Thyroid gland (tissue), 4 donors: Measurements from ENCODE around the gene GP5. TPM values are rescaled to one million over a fixed set of nuclear protein-coding genes. Genes with fewer than 3 reads are reported as not detected.

ENCODE experiments used
- DNase-seq, 2 donors: peaks; one replicate each; pipeline ENCODE4 v3.0.0-alpha.2; 2019
- H3K27ac ChIP-seq, 3 donors: fragments of 200-600 bp; sonication (generic); 1 replicate in 2 of 3; 2 replicates in 1 of 3; pipeline ENCODE4 v1.5.1; 2016 to 2019; ENCODE audit warnings: mild to moderate bottlenecking in 1 of 3, moderate library complexity in 1 of 3
- H3K27me3 ChIP-seq: fragments of 200-600 bp; sonication (generic); one replicate; pipeline ENCODE4 v1.5.1; 2019
- H3K36me3 ChIP-seq, 2 donors: fragments of 200-600 bp; sonication (generic); one replicate each; pipeline ENCODE4 v1.5.1; 2016 to 2019
- H3K4me1 ChIP-seq, 2 donors: fragments of 200-600 bp; sonication (generic); one replicate each; pipeline ENCODE4 v1.5.1; 2017 to 2019
- H3K4me3 ChIP-seq, 3 donors: fragments of 200-600 bp; sonication (generic); replicated peaks in 1 of 3; 1 replicate in 2 of 3; 2 replicates in 1 of 3; pipeline ENCODE4 v1.5.1; 2016; ENCODE audit warnings: mild to moderate bottlenecking in 1 of 3
- H3K9me3 ChIP-seq: fragments of 200-600 bp; sonication (generic); one replicate; pipeline ENCODE4 v1.5.1; 2017
- POLR2A ChIP-seq, 2 donors: fragments of 450-650 bp; IDR thresholded peaks; one replicate each; pipeline ENCODE4 v1.6.1; 2017; ENCODE audit warnings: antibody characterized with exemption in 2 of 2, mild to moderate bottlenecking in 2 of 2, moderate library complexity in 1 of 2
- WGBS, 2 donors: methylation state at CpG; one replicate each; pipeline ENCODE4 v1.1.5; 2017; 5-methylcytosine and 5-hydroxymethylcytosine counted together
- intact Hi-C: fragments of 100-400 bp; cut with DNase I; formaldehyde crosslinking; loops from one replicate; pipeline ENCODE4 v1.15.1; 2023
- total RNA-seq, 4 donors: library from RNA; depleted of rRNA; stranded (reverse); fragments of >200 nt; gene quantifications; one replicate each; pipeline ENCODE4 v1.2.3, GENCODE V29; 2016
- TF ChIP-seq, protein P1 (sequence below), 6 experiments: fragments of 200-600 bp in 3 of 6; fragments of 450-650 bp in 3 of 6; sonication (generic) in 3 of 6; IDR thresholded peaks; one replicate each; pipeline ENCODE4 v1.5.1; 2016 to 2019; ENCODE audit warnings: antibody characterized with exemption in 6 of 6, mild to moderate bottlenecking in 2 of 6, inconsistent platforms in 1 of 6, moderate library complexity in 1 of 6

GP5 gene
- total RNA-seq, 4 donors from 2014 or later: 0.39 to 1.2 (median 0.74) TPM

DNA sequence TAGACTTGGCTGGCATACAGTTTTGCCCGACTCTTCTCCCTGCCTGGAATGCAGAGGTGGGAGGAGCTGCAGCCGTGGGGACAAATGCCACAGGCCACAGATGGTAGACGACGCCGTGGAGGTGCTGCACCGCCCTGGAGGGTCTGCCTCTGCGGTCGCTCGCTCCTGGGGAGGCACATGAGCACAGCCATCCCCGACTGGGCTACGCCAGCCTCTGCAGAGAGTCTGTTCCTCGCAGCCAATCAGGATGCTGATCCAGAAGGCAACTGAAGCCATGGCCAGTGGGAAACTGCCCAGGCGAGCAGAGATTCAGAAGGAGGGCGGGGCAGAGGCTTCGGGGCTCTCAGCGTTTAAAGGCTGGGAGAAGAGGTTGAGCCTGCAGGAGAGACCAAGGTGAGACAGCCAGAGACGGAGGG, 17.6 kb downstream of the GP5 start:
- Histone ChIP-seq H3K27ac (peak overlapping the region in 1 of 3 donors; percentile 49), H3K4me1 (peaks cover 4 to 9% of the 10 kb centered on the region in 2 donors), H3K36me3 (no peaks in the 10 kb centered on the region), H3K9me3 (no peaks in the 10 kb centered on the region), H3K4me3 (no peak overlapping the region), H3K27me3 (no peaks in the 10 kb centered on the region)
- DNase-seq: peak; percentile 39 to 47
- WGBS, 2 donors: 39 to 46% methylated on average over 15 to 17 of the region's 17 CpGs
- TF ChIP-seq POLR2A (IDR thresholded peaks at IDR 0.05): peak in 1 of 2 donors; percentile 19
- TF ChIP-seq, protein P1, sequence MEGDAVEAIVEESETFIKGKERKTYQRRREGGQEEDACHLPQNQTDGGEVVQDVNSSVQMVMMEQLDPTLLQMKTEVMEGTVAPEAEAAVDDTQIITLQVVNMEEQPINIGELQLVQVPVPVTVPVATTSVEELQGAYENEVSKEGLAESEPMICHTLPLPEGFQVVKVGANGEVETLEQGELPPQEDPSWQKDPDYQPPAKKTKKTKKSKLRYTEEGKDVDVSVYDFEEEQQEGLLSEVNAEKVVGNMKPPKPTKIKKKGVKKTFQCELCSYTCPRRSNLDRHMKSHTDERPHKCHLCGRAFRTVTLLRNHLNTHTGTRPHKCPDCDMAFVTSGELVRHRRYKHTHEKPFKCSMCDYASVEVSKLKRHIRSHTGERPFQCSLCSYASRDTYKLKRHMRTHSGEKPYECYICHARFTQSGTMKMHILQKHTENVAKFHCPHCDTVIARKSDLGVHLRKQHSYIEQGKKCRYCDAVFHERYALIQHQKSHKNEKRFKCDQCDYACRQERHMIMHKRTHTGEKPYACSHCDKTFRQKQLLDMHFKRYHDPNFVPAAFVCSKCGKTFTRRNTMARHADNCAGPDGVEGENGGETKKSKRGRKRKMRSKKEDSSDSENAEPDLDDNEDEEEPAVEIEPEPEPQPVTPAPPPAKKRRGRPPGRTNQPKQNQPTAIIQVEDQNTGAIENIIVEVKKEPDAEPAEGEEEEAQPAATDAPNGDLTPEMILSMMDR (IDR thresholded peaks at IDR 0.05): no peak
- intact Hi-C loops: no loop called here

DNA sequence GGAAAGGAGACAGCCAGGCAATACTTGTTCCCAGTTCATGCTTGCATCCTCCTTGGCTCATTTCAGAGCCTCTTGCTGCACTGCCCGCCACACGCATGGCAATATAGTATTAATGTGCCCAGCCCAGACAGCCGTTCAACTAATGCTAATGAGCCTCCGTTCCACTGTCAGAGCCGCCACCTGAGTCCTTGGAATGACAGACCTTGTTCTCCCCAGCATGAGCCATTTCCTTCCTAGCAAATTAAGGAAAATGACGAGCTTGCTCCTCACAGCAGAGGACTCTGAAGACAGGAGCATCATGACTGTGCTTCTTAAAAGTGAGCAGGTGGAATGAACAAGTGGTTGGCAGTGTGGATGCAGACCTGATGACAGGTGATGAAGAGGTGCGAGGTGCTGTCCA, 18.7 kb downstream of the GP5 start:
- TF ChIP-seq POLR2A (IDR thresholded peaks at IDR 0.05): no peak
- TF ChIP-seq, protein P1 (IDR thresholded peaks at IDR 0.05): no peak
- H3K9me3 ChIP-seq: no peaks in the 10 kb centered on the region
- no peaks in the 10 kb centered on the region for H3K36me3 ChIP-seq
- WGBS, 2 donors: 84 to 87% methylated on average over 7 of the region's 7 CpGs
- H3K4me3 ChIP-seq: no peak overlapping the region
- peak overlapping the region in 1 of 3 donors; percentile 56 for H3K27ac ChIP-seq
- peaks cover 4 to 16% of the 10 kb centered on the region in 2 donors for H3K4me1 ChIP-seq
- DNase-seq: no peak
- intact Hi-C loops: no loop called here
- H3K27me3 ChIP-seq: no peaks in the 10 kb centered on the region

DNA sequence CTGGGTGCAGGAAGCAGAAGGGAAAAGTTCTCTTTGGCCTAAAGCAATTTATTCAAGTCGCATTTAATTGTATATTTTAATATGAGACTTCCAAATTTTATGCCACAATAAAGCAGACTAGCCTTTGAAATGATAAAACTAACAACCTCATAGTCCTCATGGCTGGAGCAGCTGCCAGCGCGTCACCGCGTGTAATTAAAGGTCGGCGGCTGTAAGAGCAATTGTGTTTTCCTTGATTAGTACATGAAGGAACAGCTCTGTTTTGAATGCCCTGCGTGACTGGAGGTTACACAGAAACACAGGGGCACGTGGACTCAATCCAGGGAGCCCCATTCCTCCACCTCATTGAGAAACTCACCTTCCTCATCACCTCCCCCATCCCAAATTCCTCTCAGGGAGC, 19.4 kb downstream of the GP5 start:
- Histone ChIP-seq H3K27ac (peak overlapping the region in 2 of 3 donors; percentile 19 to 56), H3K9me3 (no peaks in the 10 kb centered on the region), H3K27me3 (no peaks in the 10 kb centered on the region), H3K4me3 (no peak overlapping the region), H3K36me3 (no peaks in the 10 kb centered on the region), H3K4me1 (peaks cover 4 to 20% of the 10 kb centered on the region in 2 donors)
- 63 to 74% methylated on average over 9 of the region's 9 CpGs for WGBS, 2 donors
- TF ChIP-seq, protein P1 (IDR thresholded peaks at IDR 0.05): no peak
- TF ChIP-seq POLR2A (IDR thresholded peaks at IDR 0.05): no peak
- DNase-seq: peak in 1 of 2 donors; percentile 20
- intact Hi-C loops: no loop called here

DNA sequence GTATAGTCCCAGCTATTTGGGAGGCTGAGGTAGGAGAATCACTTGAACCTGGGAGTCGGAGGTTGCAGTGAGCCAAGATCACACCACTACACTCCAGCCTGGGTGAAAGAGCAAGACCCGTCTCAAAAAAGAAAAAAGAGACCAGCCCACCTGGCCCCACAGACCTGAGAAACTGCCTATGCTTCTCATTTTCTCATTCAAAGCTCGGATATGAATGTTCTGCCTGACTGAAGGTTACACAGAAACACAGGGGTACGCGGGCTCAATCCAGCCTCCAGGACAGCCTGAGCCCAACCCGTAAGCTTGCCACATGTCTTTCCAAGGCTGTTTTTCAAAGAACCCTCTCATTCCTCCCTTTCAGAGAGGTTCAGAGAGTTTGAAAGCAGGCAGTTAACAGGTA, 19.8 kb downstream of the GP5 start:
- no peak for DNase-seq
- intact Hi-C loops: no loop called here
- 79 to 89% methylated on average over 6 of the region's 6 CpGs for WGBS, 2 donors
- TF ChIP-seq, protein P1 (IDR thresholded peaks at IDR 0.05): no peak
- TF ChIP-seq POLR2A (IDR thresholded peaks at IDR 0.05): no peak
- Histone ChIP-seq H3K4me3 (no peak overlapping the region), H3K36me3 (no peaks in the 10 kb centered on the region), H3K27ac (peak overlapping the region in 2 of 3 donors; percentile 19 to 56), H3K9me3 (no peaks in the 10 kb centered on the region), H3K4me1 (peaks cover 4 to 20% of the 10 kb centered on the region in 2 donors), H3K27me3 (no peaks in the 10 kb centered on the region)

DNA sequence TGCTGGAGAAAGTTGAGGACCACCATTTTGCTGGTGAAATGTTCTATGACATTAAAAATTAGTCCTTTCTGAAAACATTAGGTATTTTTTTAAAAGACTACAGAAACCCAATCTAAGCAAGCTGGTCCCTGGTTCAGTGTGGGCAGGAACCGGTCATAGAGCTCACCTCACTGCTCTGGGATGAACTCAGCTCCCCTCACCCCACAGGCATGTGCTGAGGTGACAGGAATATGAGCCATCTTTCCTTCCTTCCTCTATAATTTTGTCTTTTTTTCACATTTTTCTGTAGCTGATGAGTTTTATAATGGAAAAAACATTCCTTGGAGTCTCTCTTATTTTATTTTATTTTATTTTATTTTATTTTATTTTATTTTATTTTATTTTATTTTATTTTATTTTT, 21.4 kb downstream of the GP5 start:
- no peak for TF ChIP-seq POLR2A (IDR thresholded peaks at IDR 0.05)
- TF ChIP-seq, protein P1 (IDR thresholded peaks at IDR 0.05): no peak
- WGBS, 2 donors: 82 to 94% methylated on average over 1 of the region's 1 CpG
- intact Hi-C loops: no loop called here
- H3K4me3 ChIP-seq: no peak overlapping the region
- H3K27me3 ChIP-seq: no peaks in the 10 kb centered on the region
- H3K9me3 ChIP-seq: no peaks in the 10 kb centered on the region
- no peaks in the 10 kb centered on the region for H3K36me3 ChIP-seq
- H3K4me1 ChIP-seq: peaks cover 4 to 20% of the 10 kb centered on the region in 2 donors
- no peak overlapping the region for H3K27ac ChIP-seq
- DNase-seq: no peak
